Smooth muscle cell (in vitro differentiated cells): Measurements from ENCODE around the gene CTDP1. TPM values are rescaled to one million over a fixed set of nuclear protein-coding genes. Genes with fewer than 3 reads are reported as not detected.

Source experiments
- DNase-seq: peaks from one replicate; lab custom pipeline; 2025; ENCODE audit not compliant: unreplicated experiment; lab: John Stamatoyannopoulos, UW
- H2AFZ ChIP-seq: fragments of 200-600 bp; sonication (generic); 2 replicates; pipeline ENCODE4 v1.6.0; 2016; ENCODE audit warnings: antibody characterized with exemption, low read depth, mild to moderate bottlenecking
- H3F3A ChIP-seq: fragments of 200-600 bp; sonication (generic); 2 replicates; pipeline ENCODE4 v1.6.0; 2017; ENCODE audit warnings: antibody characterized with exemption, low read depth
- H3K27ac ChIP-seq: fragments of 200-600 bp; sonication (generic); 2 replicates; pipeline ENCODE4 v1.5.1; 2016; ENCODE audit warnings: low read depth, mild to moderate bottlenecking
- H3K27me3 ChIP-seq: fragments of 200-600 bp; sonication (generic); 2 replicates; pipeline ENCODE4 v1.6.1; 2016; ENCODE audit warnings: low read depth, mild to moderate bottlenecking
- H3K36me3 ChIP-seq: fragments of 200-600 bp; sonication (generic); 2 replicates; pipeline ENCODE4 v1.5.1; 2016; ENCODE audit warnings: low read depth
- H3K4me1 ChIP-seq: fragments of 200-600 bp; sonication (generic); 2 replicates; pipeline ENCODE4 v1.5.1; 2016; ENCODE audit warnings: low read depth
- H3K4me2 ChIP-seq: fragments of 200-600 bp; sonication (generic); 2 replicates; pipeline ENCODE4 v1.6.0; 2016; ENCODE audit warnings: mild to moderate bottlenecking
- H3K4me3 ChIP-seq: fragments of 200-600 bp; sonication (generic); 2 replicates; pipeline ENCODE4 v1.5.1; 2016; ENCODE audit warnings: mild to moderate bottlenecking
- H3K79me2 ChIP-seq: fragments of 200-600 bp; sonication (generic); 2 replicates; pipeline ENCODE4 v1.6.0; 2016; ENCODE audit warnings: low read depth, mild to moderate bottlenecking
- H3K9ac ChIP-seq: fragments of 200-600 bp; sonication (generic); 2 replicates; pipeline ENCODE4 v1.6.0; 2016; ENCODE audit warnings: low read depth
- H3K9me3 ChIP-seq: fragments of 200-600 bp; sonication (generic); replicated peaks from 2 replicates; pipeline ENCODE4 v1.5.1; 2016; ENCODE audit warnings: low read depth
- H4K20me1 ChIP-seq: fragments of 200-600 bp; sonication (generic); 2 replicates; pipeline ENCODE4 v1.6.0; 2016; ENCODE audit warnings: low read depth
- WGBS: methylation state at CpG from one replicate; pipeline ENCODE4 v1.1.7; 2016; ENCODE audit warnings: low lambda C conversion rate; 5-methylcytosine and 5-hydroxymethylcytosine counted together
- polyA plus RNA-seq: library from polyadenylated mRNA; unstranded; fragments of >200 nt; fragmentation: Nextera tagmentation; extraction: Ambion mirVana; gene quantifications from 2 replicates; pipeline ENCODE4 v1.2.1, GENCODE V29; 2016
- total RNA-seq: library from RNA; depleted of rRNA; stranded (reverse); fragments of >200 nt; gene quantifications from 2 replicates; pipeline ENCODE4 v1.2.3, GENCODE V29; 2014
- TF ChIP-seq, protein P1 (sequence below): fragments of 200-600 bp; sonication (generic); IDR thresholded peaks from 2 replicates; pipeline ENCODE4 v1.5.1; 2017; ENCODE audit warnings: borderline replicate concordance, mild to moderate bottlenecking, antibody characterized with exemption; ENCODE audit not compliant: insufficient read depth, poor library complexity, severe bottlenecking

The CTDP1 gene
- total and polyA plus RNA-seq, 2 experiments from 2014 or later, result 14.1 to 18.4 TPM

DNA sequence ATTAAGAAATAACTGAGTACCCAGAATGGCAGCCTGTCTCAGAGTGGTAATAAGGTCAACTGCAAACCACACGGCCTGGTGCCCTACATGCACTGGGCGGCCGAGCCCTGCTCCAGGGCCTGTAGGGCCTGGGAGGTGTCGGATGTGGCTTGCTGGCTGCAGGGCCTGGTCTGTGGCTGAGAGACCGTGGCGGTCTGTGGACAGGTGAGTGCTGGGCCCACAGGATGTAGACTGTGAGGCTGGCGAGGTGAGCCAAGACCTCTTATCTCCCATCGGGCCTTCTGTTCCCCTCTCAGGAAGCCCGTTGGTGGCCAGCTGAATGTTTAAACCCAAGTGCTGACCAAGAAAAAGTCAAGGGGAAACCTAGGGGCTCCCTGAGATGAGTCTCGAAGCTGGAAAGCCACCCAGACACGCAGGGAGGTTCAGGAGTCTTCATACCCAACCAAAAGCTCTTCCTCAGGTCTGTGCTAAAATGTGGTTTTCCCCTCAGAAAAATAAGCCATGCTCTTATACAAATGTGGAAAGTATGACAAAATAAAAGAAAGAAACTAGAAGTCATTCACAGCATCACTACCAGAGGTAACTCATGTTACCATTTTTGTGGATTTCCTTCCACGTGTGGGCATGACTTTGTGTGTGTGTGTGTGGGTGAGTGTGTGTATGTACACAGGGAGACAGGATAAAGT lies 47.7 kb upstream of the CTDP1 start:
- TF ChIP-seq, protein P1, sequence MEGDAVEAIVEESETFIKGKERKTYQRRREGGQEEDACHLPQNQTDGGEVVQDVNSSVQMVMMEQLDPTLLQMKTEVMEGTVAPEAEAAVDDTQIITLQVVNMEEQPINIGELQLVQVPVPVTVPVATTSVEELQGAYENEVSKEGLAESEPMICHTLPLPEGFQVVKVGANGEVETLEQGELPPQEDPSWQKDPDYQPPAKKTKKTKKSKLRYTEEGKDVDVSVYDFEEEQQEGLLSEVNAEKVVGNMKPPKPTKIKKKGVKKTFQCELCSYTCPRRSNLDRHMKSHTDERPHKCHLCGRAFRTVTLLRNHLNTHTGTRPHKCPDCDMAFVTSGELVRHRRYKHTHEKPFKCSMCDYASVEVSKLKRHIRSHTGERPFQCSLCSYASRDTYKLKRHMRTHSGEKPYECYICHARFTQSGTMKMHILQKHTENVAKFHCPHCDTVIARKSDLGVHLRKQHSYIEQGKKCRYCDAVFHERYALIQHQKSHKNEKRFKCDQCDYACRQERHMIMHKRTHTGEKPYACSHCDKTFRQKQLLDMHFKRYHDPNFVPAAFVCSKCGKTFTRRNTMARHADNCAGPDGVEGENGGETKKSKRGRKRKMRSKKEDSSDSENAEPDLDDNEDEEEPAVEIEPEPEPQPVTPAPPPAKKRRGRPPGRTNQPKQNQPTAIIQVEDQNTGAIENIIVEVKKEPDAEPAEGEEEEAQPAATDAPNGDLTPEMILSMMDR, result no peak
- Histone ChIP-seq H3F3A (no peaks in the 10 kb centered on the region), H3K9me3 (no peaks in the 10 kb centered on the region), H3K4me2 (no peak overlapping the region), H3K79me2 (no peaks in the 10 kb centered on the region), H3K4me1 (no peaks in the 10 kb centered on the region), H3K27me3 (no peaks in the 10 kb centered on the region), H3K9ac (no peak overlapping the region), H3K27ac (no peak overlapping the region), H3K36me3 (no peaks in the 10 kb centered on the region), H3K4me3 (no peak overlapping the region), H2AFZ (no peak overlapping the region), H4K20me1 (no peaks in the 10 kb centered on the region)
- DNase-seq, result no peak
- WGBS, result 87% methylated on average over 12 of the region's 12 CpGs

- H3F3A ChIP-seq, result no peaks in the 10 kb centered on the region
- H3K36me3 ChIP-seq, result no peaks in the 10 kb centered on the region
- H3K9ac ChIP-seq, result no peak overlapping the region
- H3K4me3 ChIP-seq, result no peak overlapping the region
- H3K9me3 ChIP-seq, result no peaks in the 10 kb centered on the region
- no peaks in the 10 kb centered on the region for H3K4me1 ChIP-seq
- H3K27me3 ChIP-seq, result peaks cover 5% of the 10 kb centered on the region
- H4K20me1 ChIP-seq, result no peaks in the 10 kb centered on the region
- H2AFZ ChIP-seq, result no peak overlapping the region
- DNase-seq, result no peak
- WGBS, result 97% methylated on average over 14 of the region's 14 CpGs
- no peak overlapping the region for H3K27ac ChIP-seq
- no peak overlapping the region for H3K4me2 ChIP-seq
- no peaks in the 10 kb centered on the region for H3K79me2 ChIP-seq
- TF ChIP-seq, protein P1, result no peak
Measured at GRCh38 chr18:79632765-79633164, 46.8 kb upstream of the CTDP1 start.

- H3K27ac ChIP-seq, result no peak overlapping the region
- H3K4me2 ChIP-seq, result no peak overlapping the region
- no peaks in the 10 kb centered on the region for H3K36me3 ChIP-seq
- no peaks in the 10 kb centered on the region for H4K20me1 ChIP-seq
- no peak overlapping the region for H3K4me3 ChIP-seq
- H2AFZ ChIP-seq, result no peak overlapping the region
- no peaks in the 10 kb centered on the region for H3K9me3 ChIP-seq
- peaks cover 5% of the 10 kb centered on the region for H3K27me3 ChIP-seq
- TF ChIP-seq, protein P1, result no peak
- no peaks in the 10 kb centered on the region for H3F3A ChIP-seq
- 100% methylated on average over 5 of the region's 5 CpGs for WGBS
- no peak for DNase-seq
- H3K79me2 ChIP-seq, result no peaks in the 10 kb centered on the region
- H3K9ac ChIP-seq, result no peak overlapping the region
- H3K4me1 ChIP-seq, result no peaks in the 10 kb centered on the region
Measured at GRCh38 chr18:79634186-79634585, 45.4 kb upstream of the CTDP1 start.
